HepG2 (cell line): Measurements from ENCODE around the gene PLXNA4. TPM values are rescaled to one million over a fixed set of nuclear protein-coding genes. Genes with fewer than 3 reads are reported as not detected.

Source experiments
- ATAC-seq: fragments of 200-7000 bp; cut with Tn5 transposase; 3 replicates; pipeline ENCODE4 v1.9.1; 2020; ENCODE audit warnings: mild to moderate bottlenecking, moderate library complexity
- BruUV-seq: library from RNA; stranded (reverse); fragments of 400-500 nt; replicated peaks from 2 replicates; lab custom pipeline; 2021; lab: Mats Ljungman, UMichigan
- CTCF ChIA-PET: fragments of 300-600 bp; formaldehyde crosslinking; extraction: SDS; loops from one replicate; lab custom pipeline; 2021; ENCODE audit warnings: low total read pairs, inconsistent platforms, low intra/inter-chr PET ratio; lab: Yijun Ruan, JAX
- POLR2A ChIA-PET: fragments of 350-600 bp; sonication (Branson Sonifier 250); formaldehyde crosslinking; loops from one replicate; lab custom pipeline; 2020; ENCODE audit warnings: antibody characterized with exemption, inconsistent platforms; lab: Yijun Ruan, JAX
- DNase-seq: peaks from one replicate; pipeline ENCODE4 v3.0.0-alpha.2; 2015; ENCODE audit warnings: low spot score
- FAIRE-seq: peaks from 3 replicates; lab custom pipeline; 2011; peaks lifted over from hg19 to GRCh38; lab: Jason Lieb, UNC
- H2AFZ ChIP-seq: one replicate; pipeline ENCODE4 v1.6.1; 2011; ENCODE audit warnings: low read length, inconsistent platforms
- H3K27ac ChIP-seq: fragments of 300-600 bp; 3 replicates; pipeline ENCODE4 v1.8.0; 2011; ENCODE audit warnings: mixed run types, mild to moderate bottlenecking, mixed read lengths, low read length, inconsistent platforms; ENCODE audit not compliant: insufficient read depth; ENCODE audit errors: extremely low read length
- H3K27me3 ChIP-seq, 2 experiments: fragments of 200-600 bp in 1 of 2; 2 replicates in 1 of 2; 3 replicates in 1 of 2; pipeline versions ENCODE4 v1.6.0 to v1.8.0; 2011; ENCODE audit warnings: low read length in 2 of 2, mild to moderate bottlenecking in 2 of 2, moderate library complexity in 2 of 2, inconsistent platforms in 1 of 2; ENCODE audit not compliant: insufficient read depth in 2 of 2, control insufficient read depth in 1 of 2
- H3K36me3 ChIP-seq, 2 experiments: fragments of 200-600 bp in 1 of 2; replicated peaks in 1 of 2; 2 replicates in 1 of 2; 3 replicates in 1 of 2; pipeline versions ENCODE4 v1.5.1 to v1.8.0; 2011; ENCODE audit warnings: low read length in 2 of 2, inconsistent platforms in 1 of 2; ENCODE audit not compliant: insufficient read depth in 2 of 2, control insufficient read depth in 1 of 2
- H3K4me1 ChIP-seq: 2 replicates; pipeline ENCODE4 v1.5.1; 2012; ENCODE audit warnings: low read length, inconsistent platforms; ENCODE audit not compliant: insufficient read depth
- H3K4me2 ChIP-seq: 2 replicates; pipeline ENCODE4 v1.6.0; 2011; ENCODE audit warnings: low read depth, low read length, inconsistent platforms
- H3K4me3 ChIP-seq, 3 experiments: fragments of 200-600 bp in 1 of 3; sonication (generic), shearing (Covaris generic) in 1 of 3; replicated peaks in 1 of 3; 2 replicates each; pipeline ENCODE4 v1.5.1; 2011 to 2016; ENCODE audit warnings: low read length in 3 of 3, inconsistent platforms in 2 of 3, low read depth in 2 of 3, mild to moderate bottlenecking in 2 of 3, control low read depth in 1 of 3, mixed read lengths in 1 of 3; ENCODE audit not compliant: insufficient read depth in 1 of 3
- H3K79me2 ChIP-seq: one replicate; pipeline ENCODE4 v1.6.1; 2011; ENCODE audit warnings: low read length, inconsistent platforms; ENCODE audit not compliant: insufficient read depth
- H3K9ac ChIP-seq: 2 replicates; pipeline ENCODE4 v1.6.0; 2011; ENCODE audit warnings: mild to moderate bottlenecking, low read depth, low read length, inconsistent platforms; ENCODE audit not compliant: insufficient read depth
- H3K9me3 ChIP-seq: 2 replicates; pipeline ENCODE4 v1.5.1; 2012; ENCODE audit warnings: mild to moderate bottlenecking, low read length
- H4K20me1 ChIP-seq: 2 replicates; pipeline ENCODE4 v1.6.0; 2011; ENCODE audit warnings: inconsistent platforms, mild to moderate bottlenecking, low read length, moderate library complexity; ENCODE audit not compliant: insufficient read depth
- CEBPG ChIP-seq: IDR thresholded peaks from 2 replicates; pipeline ENCODE4 v1.6.1; 2016
- FOXK1 ChIP-seq: sonication (generic); formaldehyde crosslinking; IDR thresholded peaks from 2 replicates; pipeline ENCODE4 v1.4.0; 2020; ENCODE audit warnings: low read depth, missing genetic modification reagents, borderline replicate concordance
- GATA4 ChIP-seq: sonication (generic); IDR thresholded peaks from 2 replicates; pipeline ENCODE4 v1.6.1; 2016; ENCODE audit warnings: antibody characterized with exemption, low read depth, borderline replicate concordance
- HMG20A ChIP-seq: IDR thresholded peaks from 2 replicates; pipeline ENCODE4 v1.6.1; 2016; ENCODE audit warnings: borderline replicate concordance
- RFXAP ChIP-seq: sonication (generic); formaldehyde crosslinking; IDR thresholded peaks from 2 replicates; pipeline ENCODE4 v1.4.0; 2020; ENCODE audit warnings: missing genetic modification reagents, borderline replicate concordance
- RORA ChIP-seq: sonication (generic); formaldehyde crosslinking; IDR thresholded peaks from 2 replicates; pipeline ENCODE4 v1.5.0; 2020; ENCODE audit warnings: mild to moderate bottlenecking, missing genetic modification reagents, moderate library complexity
- TBL1XR1 ChIP-seq: fragments of 150-350 bp; IDR thresholded peaks from 2 replicates; pipeline ENCODE4 v1.6.1; 2014; ENCODE audit warnings: borderline replicate concordance, low read length; ENCODE audit not compliant: partially characterized antibody
- ZBTB42 ChIP-seq: sonication (generic); formaldehyde crosslinking; IDR thresholded peaks from 2 replicates; pipeline ENCODE4 v1.5.0; 2020; ENCODE audit warnings: mild to moderate bottlenecking, missing genetic modification reagents
- ZNF33B ChIP-seq: sonication (generic); formaldehyde crosslinking; IDR thresholded peaks from 2 replicates; pipeline ENCODE4 v1.5.1; 2020; ENCODE audit warnings: mild to moderate bottlenecking, missing genetic modification reagents
- ZNF761 ChIP-seq: sonication (generic); formaldehyde crosslinking; conservative IDR thresholded peaks from 2 replicates; pipeline ENCODE4 v1.4.0; 2020; ENCODE audit warnings: mild to moderate bottlenecking, missing genetic modification reagents
- WGBS: methylation state at CpG from one replicate; pipeline ENCODE4 v1.1.6; 2017; ENCODE audit warnings: low lambda C conversion rate; 5-methylcytosine and 5-hydroxymethylcytosine counted together
- in situ Hi-C: cut with HindIII; loops from 2 replicates; pipeline ENCODE4 v1.10.0; 2017; ENCODE audit warnings: low pct_unique_long_range_greater_than_20kb; ENCODE audit not compliant: extremely low pct_ligation_motif_present
- intact Hi-C: fragments of 100-400 bp; cut with micrococcal nuclease; formaldehyde crosslinking; loops from one replicate; pipeline ENCODE4 v1.10.0; 2022; ENCODE audit not compliant: unreplicated experiment
- polyA plus RNA-seq, 8 experiments: library from polyadenylated mRNA; depleted of rRNA in 3 of 8; stranded (reverse) in 7 of 8; unstranded in 1 of 8; fragments of >200 nt; fragmentation: Illumina TruSeq in 4 of 8; extraction: Trizol in 4 of 8; gene quantifications; 2 replicates each; pipeline versions ENCODE4 v1.2.1 to v1.2.3, GENCODE V29; 2011 to 2016; ENCODE audit warnings: low read depth in 4 of 8, missing spikeins in 1 of 8, mixed read lengths in 1 of 8; ENCODE audit not compliant: insufficient read depth in 1 of 8
- total RNA-seq, 5 experiments: library from RNA; depleted of rRNA; stranded (reverse); fragments of >200 nt; fragmentation: Illumina TruSeq; extraction: Trizol; gene quantifications; 2 replicates each; pipeline ENCODE4 v1.2.3, GENCODE V29; 2016; ENCODE audit warnings: low read depth in 1 of 5
- TF ChIP-seq, protein P1 (sequence below): IDR thresholded peaks from 2 replicates; pipeline ENCODE4 v1.6.1; 2016; ENCODE audit warnings: mild to moderate bottlenecking, missing biosample characterization, missing genetic modification reagents

The PLXNA4 gene
- total and polyA plus RNA-seq, 2 of the 13 experiments (the other 11 are each of a cell fraction or from before 2014, with no cell fraction given) = 0.01 to 0.04 TPM

DNA sequence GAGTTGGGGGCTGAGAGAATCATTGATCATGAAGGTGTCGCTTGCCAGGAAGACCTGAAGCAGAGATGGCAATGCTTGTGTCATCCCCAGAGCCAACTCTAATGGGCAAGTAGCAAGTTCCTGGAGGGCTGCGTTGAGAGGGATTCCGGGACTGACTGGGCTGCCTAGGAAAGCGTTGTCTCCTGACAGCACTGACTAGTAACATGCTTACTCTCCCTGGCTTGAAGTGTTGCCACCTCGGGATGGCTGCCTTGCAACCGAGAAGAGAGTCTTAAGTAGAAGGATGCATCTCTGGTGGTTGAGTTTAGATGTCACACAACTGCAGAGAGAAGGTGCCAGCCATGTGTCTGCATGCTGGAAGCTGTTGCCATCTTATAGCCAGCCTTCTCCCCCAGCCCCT lies 453.4 kb downstream of the PLXNA4 start:
- H3K4me1 ChIP-seq = no peaks in the 10 kb centered on the region
- H2AFZ ChIP-seq = no peak overlapping the region
- DNase-seq (no peak), FAIRE-seq (no peak), ATAC-seq (no peak)
- no peak overlapping the region for H3K4me2 ChIP-seq
- TF ChIP-seq, protein P1, sequence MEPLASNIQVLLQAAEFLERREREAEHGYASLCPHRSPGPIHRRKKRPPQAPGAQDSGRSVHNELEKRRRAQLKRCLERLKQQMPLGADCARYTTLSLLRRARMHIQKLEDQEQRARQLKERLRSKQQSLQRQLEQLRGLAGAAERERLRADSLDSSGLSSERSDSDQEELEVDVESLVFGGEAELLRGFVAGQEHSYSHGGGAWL (CRISPR knock-in tag) = no peak
- no peak for TF ChIP-seq RFXAP
- no peak for TF ChIP-seq HMG20A (CRISPR knock-in tag)
- no peak for TF ChIP-seq CEBPG (CRISPR knock-in tag)
- no peak for TF ChIP-seq ZNF33B (CRISPR knock-in tag)
- no peak overlapping the region for H3K4me3 ChIP-seq
- no peaks in the 10 kb centered on the region for H3K36me3 ChIP-seq
- BruUV-seq = no TSS peak
- H3K9ac ChIP-seq = no peak overlapping the region
- in situ Hi-C loops = no loop called here
- no peaks in the 10 kb centered on the region for H4K20me1 ChIP-seq
- 28% methylated on average over 3 of the region's 6 CpGs for WGBS
- no peaks in the 10 kb centered on the region for H3K9me3 ChIP-seq
- POLR2A ChIA-PET = no interaction called here
- peaks cover 0 to 12% of the 10 kb centered on the region in 2 experiments; a peak in 2 of 5 replicates for H3K27me3 ChIP-seq
- H3K27ac ChIP-seq = no peak overlapping the region
- H3K79me2 ChIP-seq = no peaks in the 10 kb centered on the region
- CTCF ChIA-PET = no interaction called here
- intact Hi-C loops = no loop called here

DNA sequence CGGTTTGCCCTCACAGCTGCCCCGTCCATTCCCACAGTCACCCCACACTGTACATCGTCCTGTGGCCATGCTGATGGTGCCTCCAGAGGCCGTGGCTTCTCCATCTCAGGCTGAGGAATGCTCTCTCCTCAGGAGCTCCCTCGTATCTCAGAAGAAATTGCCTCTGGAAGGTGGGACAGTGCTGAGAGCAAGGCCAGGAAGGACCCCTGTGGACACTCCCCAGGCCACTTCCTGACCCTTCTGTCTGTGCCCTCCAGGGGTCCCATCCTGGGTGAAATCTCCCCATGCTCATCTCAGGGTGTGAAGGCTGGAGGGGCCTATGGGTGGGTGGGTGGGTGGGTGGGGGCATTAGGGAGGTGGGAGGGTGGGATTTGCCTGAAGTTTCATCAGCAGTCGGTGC lies 454.3 kb downstream of the PLXNA4 start:
- no peak for FAIRE-seq

More for the DNA sequence above, 454.3 kb downstream of the PLXNA4 start:
- Histone ChIP-seq H3K27me3 (peaks cover 0 to 9% of the 10 kb centered on the region in 2 experiments; a peak in 2 of 5 replicates), H3K4me2 (no peak overlapping the region), H3K4me3 (no peak overlapping the region), H3K27ac (no peak overlapping the region), H3K79me2 (no peaks in the 10 kb centered on the region), H3K9me3 (no peaks in the 10 kb centered on the region), H3K36me3 (no peaks in the 10 kb centered on the region), H3K4me1 (no peaks in the 10 kb centered on the region), H3K9ac (no peak overlapping the region), H2AFZ (no peak overlapping the region), H4K20me1 (no peaks in the 10 kb centered on the region)
- ChIA-PET CTCF (no interaction called here), POLR2A (no interaction called here)
- BruUV-seq = no TSS peak
- intact Hi-C loops = no loop called here
- DNase-seq = no peak
- 9% methylated on average over 6 of the region's 6 CpGs for WGBS
- no peak for ATAC-seq
- in situ Hi-C loops = no loop called here
- no peak for TF ChIP-seq ZBTB42 (CRISPR knock-in tag)
- TF ChIP-seq ZNF761 (CRISPR knock-in tag) = no peak
- TF ChIP-seq RORA = no peak
- no peak for TF ChIP-seq TBL1XR1
- TF ChIP-seq GATA4 = no peak
- no peak for TF ChIP-seq FOXK1 (CRISPR knock-in tag)
- TF ChIP-seq, all 625 proteins: peak for 0
